ENCODE results near the gene P2RX3. TPM values are rescaled to one million over a fixed set of nuclear protein-coding genes. Genes with fewer than 3 reads are reported as not detected.

Gene P2RX3
- total RNA-seq, 4 donors from 2014 or later, result 0.69 TPM; not detected in 3

DNA sequence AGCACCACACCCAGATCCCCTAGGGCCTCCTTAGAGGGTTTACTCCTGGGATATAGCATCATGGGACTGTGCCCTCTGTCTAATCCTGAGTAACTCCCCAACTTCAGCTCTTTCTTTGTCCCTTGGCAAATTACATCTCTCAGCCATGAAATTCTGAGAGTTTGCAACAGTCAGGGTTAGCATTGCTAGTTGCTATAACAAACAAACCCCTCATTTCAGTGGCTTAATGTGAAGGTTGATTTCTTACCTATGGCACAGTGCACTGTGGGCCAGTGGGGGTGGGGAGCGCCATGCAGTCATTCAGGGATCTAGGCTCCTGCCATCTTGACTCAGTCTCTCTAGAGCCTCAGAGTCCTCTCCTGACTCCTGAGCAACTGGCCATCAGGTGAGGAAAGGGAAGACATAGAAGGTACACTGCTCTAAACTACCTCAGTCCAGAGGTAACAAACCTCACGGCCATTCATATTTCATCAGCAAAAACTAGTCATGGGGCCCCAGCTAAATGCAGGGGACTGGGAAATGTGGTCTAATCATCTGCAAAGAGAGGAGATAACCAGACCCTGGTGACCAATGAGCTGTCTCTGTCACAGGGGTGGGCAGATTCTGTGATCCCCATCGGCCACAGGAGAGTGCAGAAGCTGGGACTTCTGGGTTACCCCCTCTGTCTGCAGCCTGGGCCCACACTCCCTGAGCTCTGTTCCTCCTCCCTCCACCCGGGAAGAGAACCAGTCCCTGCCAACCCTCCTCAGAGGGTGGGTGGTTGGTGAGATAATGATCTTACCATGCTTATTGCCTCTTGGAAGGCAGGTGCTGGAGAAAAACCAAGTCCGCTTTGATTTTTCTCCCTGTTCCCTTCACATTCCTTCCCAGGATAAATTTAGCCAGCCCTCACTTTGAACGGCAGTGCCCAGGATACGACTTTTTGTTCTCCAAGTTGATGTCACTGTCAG is 25.3 kb downstream of the P2RX3 start:
- Histone ChIP-seq H3K27ac (no peak overlapping the region), H3K4me1 (peaks cover 0 to 2% (median 0%) of the 10 kb centered on the region in 3 donors), H3K9me3 (no peaks in the 10 kb centered on the region), H3K36me3 (no peaks in the 10 kb centered on the region), H3K4me3 (no peak overlapping the region), H3K27me3 (peaks cover 14% of the 10 kb centered on the region)
- TF ChIP-seq POLR2AphosphoS5 (IDR thresholded peaks at IDR 0.05) (no peak), CTCF (IDR thresholded peaks at IDR 0.05) (no peak), POLR2A (IDR thresholded peaks at IDR 0.05) (no peak), EP300 (IDR thresholded peaks at IDR 0.05) (no peak)
- ATAC-seq, result no peak
- 61 to 70% methylated on average over 2 to 6 of the region's 7 CpGs for WGBS, 2 donors (ENCODE audit: low coverage in 1 of 2)

- no peak for TF ChIP-seq CTCF (IDR thresholded peaks at IDR 0.05)
- TF ChIP-seq POLR2A (IDR thresholded peaks at IDR 0.05), result no peak
- no peak for TF ChIP-seq EP300 (IDR thresholded peaks at IDR 0.05)
- TF ChIP-seq POLR2AphosphoS5 (IDR thresholded peaks at IDR 0.05), result no peak
- peaks cover 23% of the 10 kb centered on the region for H3K27me3 ChIP-seq
- no peak overlapping the region for H3K27ac ChIP-seq
- WGBS, 2 donors (ENCODE audit: low coverage in 1 of 2), result 49 to 58% methylated on average over 3 of the region's 9 CpGs
- H3K4me3 ChIP-seq, result no peak overlapping the region
- no peaks in the 10 kb centered on the region for H3K4me1 ChIP-seq
- no peak for ATAC-seq
- no peaks in the 10 kb centered on the region for H3K36me3 ChIP-seq
- no peaks in the 10 kb centered on the region for H3K9me3 ChIP-seq
These were observed 26.9 kb downstream of the P2RX3 start for GRCh38 chr11:57364851-57365660.

GRCh38 chr11:57368106-57368844 is 30.1 kb downstream of the P2RX3 start:
- no peak for ATAC-seq
- H3K9me3 ChIP-seq, result no peaks in the 10 kb centered on the region
- WGBS, 2 donors (ENCODE audit: low coverage in 1 of 2), result 75 to 83% methylated on average over 1 of the region's 19 CpGs

GRCh38 chr11:57368845-57369232 is 30.7 kb downstream of the P2RX3 start:
- TF ChIP-seq POLR2AphosphoS5 (IDR thresholded peaks at IDR 0.05) (no peak), CTCF (IDR thresholded peaks at IDR 0.05) (no peak), POLR2A (IDR thresholded peaks at IDR 0.05) (no peak), EP300 (IDR thresholded peaks at IDR 0.05) (no peak)
- Histone ChIP-seq H3K9me3 (no peaks in the 10 kb centered on the region), H3K36me3 (no peaks in the 10 kb centered on the region), H3K27me3 (peaks cover 23% of the 10 kb centered on the region), H3K4me3 (no peak overlapping the region), H3K27ac (no peak overlapping the region), H3K4me1 (no peaks in the 10 kb centered on the region)
- WGBS, 2 donors (ENCODE audit: low coverage in 1 of 2), result 58 to 67% methylated on average over 1 to 5 of the region's 5 CpGs
- ATAC-seq, result no peak

More at GRCh38 chr11:57368106-57368844, 30.1 kb downstream of the P2RX3 start:
- H3K4me1 ChIP-seq, result no peaks in the 10 kb centered on the region
- no peaks in the 10 kb centered on the region for H3K36me3 ChIP-seq
- H3K27me3 ChIP-seq, result peaks cover 23% of the 10 kb centered on the region
- no peak overlapping the region for H3K27ac ChIP-seq
- TF ChIP-seq CTCF (IDR thresholded peaks at IDR 0.05) (no peak), POLR2A (IDR thresholded peaks at IDR 0.05) (no peak), EP300 (IDR thresholded peaks at IDR 0.05) (no peak), POLR2AphosphoS5 (IDR thresholded peaks at IDR 0.05) (no peak)
- no peak overlapping the region for H3K4me3 ChIP-seq
